ENCODE measurements around the gene MAU2.

Gene MAU2

GRCh38 chr19:19305696-19306095, 14.9 kb upstream of the MAU2 start:
- no peak for DNase-seq (ENCODE audit: low read depth)

- no peak for DNase-seq (ENCODE audit: low read depth)
These were observed 14.4 kb upstream of the MAU2 start for GRCh38 chr19:19306191-19306590.

DNA sequence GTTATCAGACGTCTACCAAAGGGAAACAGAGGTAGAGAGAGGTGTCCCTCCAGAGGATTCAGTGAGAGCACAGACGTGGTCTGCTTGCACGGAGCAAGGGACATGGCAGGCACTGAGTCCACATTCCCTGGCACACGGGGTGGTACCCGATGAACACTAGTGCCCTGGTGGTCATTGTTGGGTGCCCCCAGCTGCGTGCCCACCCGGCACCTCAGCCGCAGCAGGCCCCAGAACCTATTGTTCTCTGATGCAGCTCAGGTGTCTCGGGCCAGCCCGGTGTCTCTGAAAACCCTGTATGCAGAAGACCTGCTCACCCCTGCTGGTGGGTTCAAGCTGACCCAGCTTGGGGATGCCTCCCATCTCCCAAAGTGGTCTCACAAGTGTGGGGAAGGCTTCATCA, 12.3 kb upstream of the MAU2 start:
- DNase-seq (ENCODE audit: low read depth), result no peak

DNA sequence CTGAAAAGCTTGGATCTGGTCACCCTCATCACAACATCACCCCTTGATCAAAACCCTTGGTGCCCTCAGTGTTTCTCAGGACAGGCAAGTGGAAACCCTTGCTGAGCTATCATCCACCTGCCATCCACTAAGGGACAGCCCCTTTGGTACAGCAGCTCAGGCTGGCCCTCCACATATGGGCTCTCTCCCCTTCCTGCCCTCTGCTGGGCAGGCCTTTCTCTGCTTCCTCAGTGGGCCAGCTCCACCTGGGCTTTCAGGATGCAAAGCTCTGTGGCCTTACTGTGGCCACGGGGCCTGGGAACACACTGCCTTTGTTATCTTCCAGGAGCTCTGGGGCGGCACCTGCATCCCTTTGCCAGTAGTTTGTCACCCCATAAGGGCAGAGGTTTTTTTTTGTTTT, 5.2 kb upstream of the MAU2 start:
- DNase-seq (ENCODE audit: low read depth), result no peak

- DNase-seq (ENCODE audit: low read depth), result no peak
These were observed 4.5 kb upstream of the MAU2 start for GRCh38 chr19:19316082-19316481.

- DNase-seq (ENCODE audit: low read depth), result no peak
These were observed 783 bp upstream of the MAU2 start for GRCh38 chr19:19319732-19320360.

DNA sequence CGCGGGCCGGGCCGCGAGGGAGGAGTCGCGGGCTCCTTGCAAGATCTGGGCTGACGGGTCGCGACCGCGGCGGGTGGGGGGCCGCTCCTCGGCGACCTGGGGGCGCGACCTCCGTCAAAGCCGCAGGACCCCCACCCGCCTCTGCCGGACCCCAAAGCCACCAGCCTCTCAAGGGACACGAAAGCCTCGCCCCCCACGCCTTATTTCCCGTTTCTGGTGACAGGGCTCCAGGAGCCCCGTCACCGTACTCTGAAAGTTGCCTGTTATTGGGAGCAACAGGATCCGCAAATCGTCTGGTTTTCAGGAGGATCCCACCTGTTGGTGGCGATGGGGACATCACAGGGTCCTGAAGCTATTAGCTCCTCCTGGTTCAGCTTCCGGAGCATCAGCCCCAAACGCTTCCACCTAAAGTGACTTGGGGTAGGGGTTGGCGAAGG, 530 bp downstream of the MAU2 start:
- DNase-seq (ENCODE audit: low read depth), result no peak

GRCh38 chr19:19324059-19324770, 3.6 kb downstream of the MAU2 start:
- no peak for DNase-seq (ENCODE audit: low read depth)

GRCh38 chr19:19327672-19328071, 7.0 kb downstream of the MAU2 start:
- no peak for DNase-seq (ENCODE audit: low read depth)

GRCh38 chr19:19329126-19329525, 8.5 kb downstream of the MAU2 start:
- no peak for DNase-seq (ENCODE audit: low read depth)

DNA sequence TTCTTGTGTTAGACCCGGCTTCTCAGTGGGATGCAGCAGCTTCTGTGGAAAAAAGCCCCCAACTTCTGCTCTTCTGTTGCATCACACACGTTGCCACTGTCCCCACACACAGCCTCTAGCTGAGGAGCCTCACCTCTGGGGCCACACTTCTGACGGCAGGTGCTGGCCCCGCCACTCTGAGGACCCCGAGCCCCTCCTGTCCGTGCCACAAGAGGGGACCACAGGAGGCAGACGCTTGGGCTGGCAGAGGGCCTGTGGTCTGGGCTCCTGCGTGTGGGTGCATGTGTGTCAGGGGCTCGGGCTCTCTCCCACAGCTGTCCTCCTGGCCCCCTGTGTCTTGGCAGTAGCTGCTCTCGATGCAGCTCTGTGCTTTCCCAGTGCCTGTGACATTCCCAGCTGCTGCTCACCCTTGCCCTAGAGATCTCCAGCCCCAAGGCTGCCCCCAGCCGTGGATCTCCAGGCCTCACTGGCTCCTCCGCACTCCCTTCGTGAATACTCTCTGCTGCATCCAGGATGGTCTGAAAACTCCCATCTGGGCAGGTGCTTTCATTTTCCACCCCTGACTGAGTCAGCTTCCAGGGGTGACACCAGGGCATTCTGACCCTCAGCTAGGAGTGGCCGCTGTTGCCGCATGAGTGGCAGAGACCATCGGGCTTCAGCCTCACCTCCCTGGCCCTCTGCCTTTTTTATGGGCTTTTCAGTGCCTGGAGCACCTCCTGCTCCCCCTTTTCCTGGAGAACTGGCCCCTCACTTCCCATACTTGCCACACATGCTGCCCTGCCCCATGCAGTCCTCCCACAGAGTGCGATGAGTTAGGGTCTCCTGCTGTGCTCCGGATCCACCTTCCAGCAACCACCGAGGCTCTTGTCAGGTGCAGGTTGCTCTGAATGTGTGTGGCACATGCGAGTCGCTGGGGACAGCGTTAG, 13.7 kb downstream of the MAU2 start:
- DNase-seq (ENCODE audit: low read depth), result no peak

- no peak for DNase-seq (ENCODE audit: low read depth)
These were observed 14.3 kb downstream of the MAU2 start for GRCh38 chr19:19334989-19335344.

- DNase-seq (ENCODE audit: low read depth), result no peak
These were observed 15.0 kb downstream of the MAU2 start for GRCh38 chr19:19335408-19336158.

GRCh38 chr19:19336597-19336996, 16.0 kb downstream of the MAU2 start:
- no peak for DNase-seq (ENCODE audit: low read depth)

DNA sequence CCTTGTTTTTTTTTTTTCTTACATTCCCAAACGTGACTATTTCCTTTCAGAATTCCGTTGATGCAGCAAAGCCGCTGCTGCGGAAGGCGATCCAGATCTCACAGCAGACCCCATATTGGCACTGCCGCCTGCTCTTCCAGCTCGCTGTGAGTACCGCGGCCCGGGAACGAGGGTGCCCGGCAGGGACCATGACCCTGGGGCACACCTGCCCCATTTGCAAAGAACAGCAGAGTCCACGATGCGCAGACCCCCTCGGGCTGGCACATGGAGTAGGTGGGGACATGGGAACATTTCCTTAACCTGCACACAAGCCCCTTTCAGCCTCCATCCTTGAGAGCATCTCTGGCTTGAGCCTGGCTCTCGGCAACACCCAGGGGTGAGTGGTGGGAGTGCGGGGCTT, 16.5 kb downstream of the MAU2 start:
- DNase-seq (ENCODE audit: low read depth), result no peak

DNA sequence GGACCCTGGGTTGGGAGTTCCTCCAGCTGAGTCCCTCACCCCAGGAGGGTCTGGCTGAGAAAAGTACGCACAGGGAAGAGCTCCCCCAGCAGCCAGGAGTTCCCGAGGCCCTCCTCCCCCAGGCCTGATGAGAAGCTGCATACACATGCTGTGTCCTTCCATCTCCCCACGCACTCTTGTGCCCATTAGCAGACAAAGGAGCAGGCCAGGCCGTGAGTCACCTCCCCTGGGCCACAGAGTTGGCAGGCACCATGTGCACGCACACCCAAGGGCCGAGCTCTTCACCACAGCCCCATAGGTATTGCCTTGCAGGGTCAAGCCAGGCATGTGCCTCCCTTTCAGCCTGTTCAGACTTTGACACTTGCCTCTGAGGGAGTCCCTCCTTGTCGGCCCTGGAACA, 17.5 kb downstream of the MAU2 start:
- no peak for DNase-seq (ENCODE audit: low read depth)

DNA sequence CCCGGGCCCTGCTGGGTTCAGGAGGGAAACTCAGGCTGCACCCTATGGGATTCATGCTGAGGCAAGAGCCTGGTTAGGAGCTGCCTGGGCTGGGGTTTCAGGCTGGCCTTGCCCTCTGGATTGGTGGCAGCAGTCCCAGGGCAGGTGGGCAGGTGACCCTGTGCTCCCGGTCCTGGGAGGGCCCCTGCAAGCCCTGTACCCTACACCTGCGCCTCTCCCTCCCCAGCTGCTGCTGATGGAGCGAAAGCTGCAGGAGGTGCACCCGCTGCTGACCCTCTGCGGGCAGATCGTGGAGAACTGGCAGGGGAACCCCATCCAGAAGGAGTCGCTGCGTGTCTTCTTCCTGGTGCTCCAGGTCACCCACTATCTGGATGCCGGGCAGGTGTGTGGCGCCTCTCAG, 20.4 kb downstream of the MAU2 start:
- DNase-seq (ENCODE audit: low read depth), result no peak

DNA sequence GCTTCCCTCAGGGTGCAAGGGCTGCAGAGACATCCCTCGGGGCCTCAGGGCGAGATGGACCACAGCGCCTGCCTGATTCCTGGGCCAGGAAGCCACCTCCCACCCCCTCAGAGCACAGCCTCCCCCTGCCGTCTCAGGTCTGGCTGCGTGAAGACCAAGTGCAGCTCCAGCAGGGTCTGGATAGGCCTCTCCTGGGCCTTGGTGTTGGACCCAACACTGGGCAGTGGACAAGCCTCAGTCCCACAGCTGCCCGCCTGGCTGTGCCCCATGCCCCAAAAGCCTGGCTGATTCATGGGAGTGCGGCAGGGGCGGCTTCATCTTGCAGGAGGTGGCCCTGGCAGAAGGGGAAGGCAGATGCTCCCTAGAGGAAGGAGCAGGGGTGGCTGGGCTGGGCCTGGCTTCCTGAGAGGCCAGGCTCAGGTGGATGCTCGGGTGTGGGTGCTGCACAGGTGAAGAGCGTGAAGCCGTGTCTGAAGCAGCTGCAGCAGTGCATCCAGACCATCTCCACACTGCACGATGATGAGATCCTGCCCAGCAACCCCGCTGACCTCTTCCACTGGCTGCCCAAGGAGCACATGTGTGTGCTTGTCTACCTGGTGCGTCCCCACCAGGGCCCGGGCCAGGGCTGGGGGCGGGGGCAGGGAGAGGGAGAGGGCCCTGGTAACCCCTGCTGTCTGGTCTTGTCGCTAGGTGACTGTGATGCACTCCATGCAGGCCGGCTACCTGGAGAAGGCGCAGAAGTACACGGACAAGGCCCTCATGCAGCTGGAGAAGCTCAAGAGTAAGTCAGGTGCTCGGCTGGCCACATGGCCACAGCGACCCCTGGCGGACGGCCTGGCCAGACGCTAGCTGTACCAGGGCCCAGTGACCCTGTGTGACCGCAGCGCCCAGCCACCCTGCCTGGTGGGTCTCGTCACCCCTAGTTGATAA, 21.7 kb downstream of the MAU2 start:
- DNase-seq (ENCODE audit: low read depth), result peak; percentile 61

- no peak for DNase-seq (ENCODE audit: low read depth)
These were observed 22.4 kb downstream of the MAU2 start for GRCh38 chr19:19343016-19343362.

DNA sequence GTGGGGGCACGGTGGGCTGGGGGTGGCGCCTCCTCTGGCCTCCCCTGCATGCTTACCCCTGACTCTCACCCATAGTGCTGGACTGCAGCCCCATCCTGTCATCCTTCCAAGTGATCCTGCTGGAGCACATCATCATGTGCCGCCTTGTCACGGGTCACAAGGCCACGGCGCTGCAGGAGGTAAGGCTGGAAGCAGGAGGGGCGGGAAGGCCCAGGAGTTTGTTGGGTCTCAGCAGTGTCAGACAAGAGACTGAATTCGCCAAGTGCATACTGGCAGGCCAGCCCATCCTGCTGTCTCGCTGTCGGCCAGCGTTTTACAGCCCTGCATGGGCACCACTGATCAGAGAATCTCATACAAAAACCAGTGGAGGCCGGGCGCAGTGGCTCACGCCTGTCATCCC, 23.1 kb downstream of the MAU2 start:
- DNase-seq (ENCODE audit: low read depth), result no peak

DNA sequence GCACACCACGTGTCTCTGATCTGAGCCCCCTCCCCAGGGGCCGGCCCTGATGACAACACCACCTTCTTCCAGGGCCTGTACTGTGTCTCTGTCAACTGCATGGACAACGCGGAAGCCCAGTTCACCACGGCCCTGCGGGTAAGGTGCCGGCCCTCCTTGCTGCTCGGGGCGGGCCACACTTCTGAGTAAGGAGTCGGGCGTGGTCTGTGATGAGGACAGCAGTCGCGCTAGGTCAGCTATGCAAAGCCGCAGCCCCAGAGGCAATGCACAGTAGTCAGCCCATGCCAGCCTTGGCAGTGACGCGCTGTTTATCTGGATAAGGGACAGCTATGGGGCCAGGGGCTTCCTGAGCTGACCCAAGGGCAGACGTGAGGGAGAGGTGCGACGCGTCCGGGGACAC, 24.6 kb downstream of the MAU2 start:
- DNase-seq (ENCODE audit: low read depth), result no peak

Measured in amniotic epithelial cell (primary cell).